B cell (primary cell): ENCODE measurements around the gene NCOA7. TPM values are rescaled to one million over a fixed set of nuclear protein-coding genes. Genes with fewer than 3 reads are reported as not detected.

ENCODE experiments used
- ATAC-seq: fragments of 200-7000 bp; cut with Tn5 transposase; one replicate; pipeline ENCODE4 v1.10.0; 2021; ENCODE audit warnings: low read depth, mild to moderate bottlenecking, moderate number of reproducible peaks, moderate library complexity
- CTCF ChIA-PET: fragments of 350-600 bp; sonication (Branson Sonifier 250); formaldehyde crosslinking; loops from one replicate; lab custom pipeline; 2021; ENCODE audit warnings: antibody characterized with exemption, inconsistent platforms; lab: Charles Lee
- POLR2A ChIA-PET: fragments of 350-600 bp; sonication (Branson Sonifier 250); formaldehyde crosslinking; loops from one replicate; lab custom pipeline; 2021; ENCODE audit warnings: antibody characterized with exemption; lab: Charles Lee
- DNase-seq: peaks from one replicate; pipeline ENCODE4 v3.0.0; 2013
- H2AFZ ChIP-seq: 2 replicates; pipeline ENCODE4 v1.6.1; 2012; ENCODE audit warnings: mild to moderate bottlenecking, low read depth, low read length; ENCODE audit not compliant: insufficient read depth, poor library complexity, severe bottlenecking
- H3K27ac ChIP-seq, 2 donors: 1 replicate in 1 of 2; 2 replicates in 1 of 2; pipeline ENCODE4 v1.5.1; 2012 to 2013; ENCODE audit warnings: low read length in 2 of 2, mild to moderate bottlenecking in 2 of 2, moderate library complexity in 1 of 2
- H3K27me3 ChIP-seq, 4 experiments: fragments of 200-600 bp in 1 of 4; sonication (generic) in 1 of 4; replicated peaks in 1 of 4; 1 replicate in 2 of 4; 2 replicates in 2 of 4; pipeline versions ENCODE4 v1.6.1 to v1.7.0; 2013 to 2016; ENCODE audit warnings: low read length in 3 of 4, mild to moderate bottlenecking in 2 of 4, mixed read lengths in 1 of 4, moderate library complexity in 1 of 4; ENCODE audit not compliant: insufficient read depth in 4 of 4, control insufficient read depth in 3 of 4; ENCODE audit errors: control extremely low read depth in 1 of 4
- H3K36me3 ChIP-seq, 2 experiments: replicated peaks in 1 of 2; 1 replicate in 1 of 2; 2 replicates in 1 of 2; pipeline versions ENCODE4 v1.6.1 to v1.7.1; 2013; ENCODE audit warnings: low read length in 1 of 2; ENCODE audit not compliant: insufficient read depth in 2 of 2, control insufficient read depth in 1 of 2; ENCODE audit errors: control extremely low read depth in 1 of 2, extremely low read depth in 1 of 2
- H3K4me1 ChIP-seq, 2 donors: fragments of 200-600 bp in 1 of 2; sonication (generic) in 1 of 2; 1 replicate in 1 of 2; 2 replicates in 1 of 2; pipeline versions ENCODE4 v1.5.1 to v1.6.1; 2013 to 2017; ENCODE audit warnings: low read length in 2 of 2; ENCODE audit not compliant: control insufficient read depth in 2 of 2, insufficient read depth in 2 of 2
- H3K4me2 ChIP-seq: replicated peaks from 2 replicates; pipeline ENCODE3; 2012; ENCODE audit warnings: mild to moderate bottlenecking, low read depth, low read length; ENCODE audit not compliant: poor library complexity, severe bottlenecking
- H3K4me3 ChIP-seq, 5 experiments: fragments of 200-600 bp in 1 of 5; sonication (generic) in 1 of 5; 1 replicate in 3 of 5; 2 replicates in 2 of 5; pipeline versions ENCODE4 v1.5.1 to v1.7.0; 2011 to 2016; ENCODE audit warnings: low read length in 4 of 5, mild to moderate bottlenecking in 4 of 5, low read depth in 2 of 5, control low read depth in 1 of 5, moderate library complexity in 1 of 5; ENCODE audit not compliant: insufficient read depth in 1 of 5; ENCODE audit errors: control extremely low read depth in 1 of 5, extremely low read depth in 1 of 5
- H3K79me2 ChIP-seq: fragments of 200-600 bp; sonication (generic); one replicate; pipeline ENCODE4 v1.6.0; 2016; ENCODE audit warnings: low read length; ENCODE audit not compliant: control insufficient read depth, insufficient read depth
- H3K9ac ChIP-seq: fragments of 200-600 bp; sonication (generic); 2 replicates; pipeline ENCODE4 v1.6.1; 2017; ENCODE audit warnings: mild to moderate bottlenecking, low read length, moderate library complexity
- H3K9me3 ChIP-seq, 3 donors: one replicate each; pipeline versions ENCODE4 v1.6.1 to v1.7.1; 2013; ENCODE audit warnings: low read length in 2 of 3; ENCODE audit not compliant: control insufficient read depth in 2 of 3, insufficient read depth in 1 of 3; ENCODE audit errors: control extremely low read depth in 1 of 3
- H4K20me1 ChIP-seq: 2 replicates; pipeline ENCODE4 v1.6.0; 2012; ENCODE audit warnings: mild to moderate bottlenecking, low read length; ENCODE audit not compliant: insufficient read depth, control insufficient read depth, poor library complexity, severe bottlenecking
- H3K27ac Mint-ChIP-seq: one replicate; pipeline ENCODE4 v1.8.0; 2021; ENCODE audit warnings: mixed read lengths
- H3K27me3 Mint-ChIP-seq: one replicate; pipeline ENCODE4 v1.8.0; 2021; ENCODE audit warnings: mixed read lengths
- H3K4me1 Mint-ChIP-seq: one replicate; pipeline ENCODE4 v1.8.0; 2021; ENCODE audit warnings: mixed read lengths
- H3K4me3 Mint-ChIP-seq: one replicate; pipeline ENCODE4 v1.8.0; 2021; ENCODE audit warnings: mixed read lengths
- H3K9me3 Mint-ChIP-seq: one replicate; pipeline ENCODE4 v1.8.0; 2022; ENCODE audit warnings: mixed read lengths; ENCODE audit not compliant: insufficient read depth
- CTCF ChIP-seq: fragments of 200-600 bp; IDR thresholded peaks from one replicate; pipeline ENCODE4 v1.8.0; 2022; ENCODE audit warnings: antibody characterized with exemption, mild to moderate bottlenecking
- EZH2 ChIP-seq: IDR thresholded peaks from 2 replicates; pipeline ENCODE4 v1.6.1; 2012; ENCODE audit warnings: borderline replicate concordance, low read depth, mild to moderate bottlenecking, moderate library complexity, low read length; ENCODE audit not compliant: insufficient read depth, poor library complexity, severe bottlenecking
- WGBS: methylation state at CpG from one replicate; pipeline ENCODE4 v1.1.5; 2013; ENCODE audit warnings: missing lambda C conversion rate; ENCODE audit not compliant: insufficient coverage; 5-methylcytosine and 5-hydroxymethylcytosine counted together
- intact Hi-C: fragments of 100-400 bp; cut with micrococcal nuclease; formaldehyde crosslinking; loops from one replicate; pipeline ENCODE4 v1.10.0; 2022
- polyA plus RNA-seq: library from polyadenylated mRNA; depleted of rRNA; stranded (reverse); fragments of >200 nt; gene quantifications from 2 replicates; pipeline ENCODE4 v1.2.3, GENCODE V29; 2012
- total RNA-seq, 2 donors: library from RNA; stranded (reverse); fragments of 120-200 nt in 1 of 2; gene quantifications; 1 replicate in 1 of 2; 2 replicates in 1 of 2; pipeline versions ENCODE4 v1.2.3 to v1.2.4, GENCODE V29; 2013 to 2022

Gene NCOA7
- total and polyA plus RNA-seq, 2 donors (not counting 1 experiment from before 2014, with no cell fraction given) = 10.9 to 27.4 TPM

- H3K9me3 ChIP-seq = no peaks in the 10 kb centered on the region
- Mint-ChIP-seq H3K9me3 (no peaks in the 10 kb centered on the region), H3K4me3 (peak overlapping the region; percentile 75), H3K27ac (peak overlapping the region; percentile 72), H3K4me1 (peaks cover 21% of the 10 kb centered on the region), H3K27me3 (no peaks in the 10 kb centered on the region)
- peak overlapping the region; percentile 54 for H3K9ac ChIP-seq
- WGBS = no CpG with 5 or more reads among the region's 3 CpGs
- intact Hi-C loops = loop anchor here (1.0 to 2.0 kb wide), 2 partner anchors 37 to 129 kb away; partner anchors contain the start of genes HINT3 and NCOA7
- no peaks in the 10 kb centered on the region for H3K79me2 ChIP-seq
- TF ChIP-seq CTCF = no peak
- TF ChIP-seq EZH2 = no peak
- H3K4me3 ChIP-seq = peak overlapping the region in 3 of 5 experiments; percentile 33 to 51 (median 49)
- H3K36me3 ChIP-seq = peaks cover 1 to 11% of the 10 kb centered on the region in 2 experiments
- peak overlapping the region; percentile 76 for H2AFZ ChIP-seq
- no peaks in the 10 kb centered on the region for H3K27me3 ChIP-seq
- ChIA-PET CTCF (interaction anchor here (0.9 to 2.8 kb wide), 7 partner anchors 13 to 129 kb away, joined by 3 to 15 read pairs (median 5); partner anchors contain the start of genes HINT3 and NCOA7), POLR2A (no interaction called here)
- H3K27ac ChIP-seq = peak overlapping the region; percentile 50 to 85
- H3K4me2 ChIP-seq = peak overlapping the region; percentile 65
- no peak for DNase-seq
- H4K20me1 ChIP-seq = no peaks in the 10 kb centered on the region
- peaks cover 13 to 14% of the 10 kb centered on the region in 2 donors for H3K4me1 ChIP-seq
- ATAC-seq = no peak
These were observed 128.9 kb downstream of the NCOA7 start for GRCh38 chr6:125919618-125920017.

DNA sequence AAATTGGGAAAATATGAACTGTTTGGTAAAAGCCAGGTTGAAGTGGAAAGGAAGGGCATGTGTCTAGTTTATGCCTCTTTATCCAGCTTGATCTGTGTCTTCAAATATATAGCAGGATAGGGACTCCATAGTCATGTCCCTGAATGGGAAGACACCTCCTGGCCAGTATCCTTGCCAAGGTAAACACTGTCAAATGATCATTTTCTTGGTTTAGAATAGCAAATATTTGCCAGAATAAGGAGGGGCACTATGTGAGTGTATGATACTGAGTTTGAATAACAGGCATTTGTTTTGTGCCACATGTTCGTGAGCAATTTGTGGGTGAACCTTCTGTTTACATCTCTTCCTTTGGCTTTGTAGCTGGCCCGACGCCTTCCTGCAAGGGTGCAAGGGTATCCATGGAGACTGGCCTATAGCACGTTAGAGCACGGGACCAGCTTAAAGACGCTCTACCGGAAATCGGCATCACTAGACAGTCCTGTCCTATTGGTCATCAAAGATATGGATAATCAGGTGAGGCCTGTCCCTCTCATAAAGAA is 131.6 kb downstream of the NCOA7 start:
- Histone ChIP-seq H4K20me1 (no peaks in the 10 kb centered on the region), H3K27me3 (no peaks in the 10 kb centered on the region), H3K4me3 (no peak overlapping the region), H3K9ac (no peak overlapping the region), H3K36me3 (peaks cover 0 to 7% of the 10 kb centered on the region in 2 experiments), H2AFZ (no peak overlapping the region), H3K79me2 (no peaks in the 10 kb centered on the region), H3K4me2 (no peak overlapping the region), H3K9me3 (no peaks in the 10 kb centered on the region), H3K27ac (no peak overlapping the region), H3K4me1 (peaks cover 13 to 14% of the 10 kb centered on the region in 2 donors)
- TF ChIP-seq CTCF (no peak), EZH2 (no peak)
- intact Hi-C loops = no loop called here
- peaks cover 22% of the 10 kb centered on the region for H3K4me1 Mint-ChIP-seq
- ATAC-seq (no peak), DNase-seq (no peak)
- 99% methylated on average over 7 of the region's 8 CpGs for WGBS
- ChIA-PET POLR2A (no interaction called here), CTCF (interaction anchor here (1.0 kb wide), 1 partner anchor 16 kb away, joined by 4 read pairs; no protein-coding TSS in a partner anchor)
- no peak overlapping the region for H3K4me3 Mint-ChIP-seq
- H3K27ac Mint-ChIP-seq = no peak overlapping the region
- H3K27me3 Mint-ChIP-seq = no peaks in the 10 kb centered on the region
- no peaks in the 10 kb centered on the region for H3K9me3 Mint-ChIP-seq
